A673 (cell line): ENCODE data around the gene ENHO.

Experiments
- EZH2 ChIP-seq: fragments of 200-600 bp; sonication (generic); IDR thresholded peaks from 2 replicates; pipeline ENCODE4 v1.6.1; 2017; ENCODE audit warnings: borderline replicate concordance, low read depth, mild to moderate bottlenecking, mixed read lengths, antibody characterized with exemption, low read length; ENCODE audit not compliant: poor library complexity, severe bottlenecking
- TF ChIP-seq, protein P1 (sequence below): fragments of 300-800, 200-600 bp; sonication (generic); conservative IDR thresholded peaks from 2 replicates; pipeline ENCODE4 v1.5.1; 2017; ENCODE audit warnings: low read depth, mild to moderate bottlenecking, antibody characterized with exemption, low read length, moderate library complexity, mixed read lengths

DNA sequence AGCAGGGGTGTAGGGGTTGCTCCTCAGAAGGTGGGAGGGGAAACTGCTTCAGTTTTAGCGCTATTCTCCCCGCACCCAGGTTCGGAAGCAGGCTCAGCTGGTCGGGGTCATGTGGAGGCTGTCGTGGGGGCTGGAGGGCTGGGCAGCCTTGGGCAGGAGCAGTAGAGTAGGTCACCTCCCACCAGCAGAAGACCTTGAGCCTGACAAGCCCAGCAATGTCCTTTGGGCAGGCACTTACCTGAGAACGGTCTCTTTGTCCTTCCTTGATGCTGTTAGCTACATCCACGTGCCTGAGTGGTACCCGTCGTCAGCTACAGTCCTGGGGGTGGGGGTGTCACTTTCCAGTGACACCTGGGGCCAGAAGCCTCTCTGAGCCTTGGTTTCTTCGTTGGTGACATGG lies 20.3 kb downstream of the ENHO start:
- TF ChIP-seq, protein P1, sequence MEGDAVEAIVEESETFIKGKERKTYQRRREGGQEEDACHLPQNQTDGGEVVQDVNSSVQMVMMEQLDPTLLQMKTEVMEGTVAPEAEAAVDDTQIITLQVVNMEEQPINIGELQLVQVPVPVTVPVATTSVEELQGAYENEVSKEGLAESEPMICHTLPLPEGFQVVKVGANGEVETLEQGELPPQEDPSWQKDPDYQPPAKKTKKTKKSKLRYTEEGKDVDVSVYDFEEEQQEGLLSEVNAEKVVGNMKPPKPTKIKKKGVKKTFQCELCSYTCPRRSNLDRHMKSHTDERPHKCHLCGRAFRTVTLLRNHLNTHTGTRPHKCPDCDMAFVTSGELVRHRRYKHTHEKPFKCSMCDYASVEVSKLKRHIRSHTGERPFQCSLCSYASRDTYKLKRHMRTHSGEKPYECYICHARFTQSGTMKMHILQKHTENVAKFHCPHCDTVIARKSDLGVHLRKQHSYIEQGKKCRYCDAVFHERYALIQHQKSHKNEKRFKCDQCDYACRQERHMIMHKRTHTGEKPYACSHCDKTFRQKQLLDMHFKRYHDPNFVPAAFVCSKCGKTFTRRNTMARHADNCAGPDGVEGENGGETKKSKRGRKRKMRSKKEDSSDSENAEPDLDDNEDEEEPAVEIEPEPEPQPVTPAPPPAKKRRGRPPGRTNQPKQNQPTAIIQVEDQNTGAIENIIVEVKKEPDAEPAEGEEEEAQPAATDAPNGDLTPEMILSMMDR = no peak
- TF ChIP-seq EZH2 = no peak
